HG03558 (cell line): ENCODE results near the gene PACS1.
"Not testable (repeated sequence)": the region's sequence is repeated elsewhere in the genome, so short reads cannot be mapped to it uniquely, and the experiment has no call there.

Experiments
- ATAC-seq: cut with Tn5 transposase; IDR thresholded peaks from one replicate; pipeline ENCODE4 v1.9.1; 2021; ENCODE audit warnings: moderate number of reproducible peaks; ENCODE audit not compliant: unreplicated experiment; ENCODE audit errors: extremely low read depth

The PACS1 gene

DNA sequence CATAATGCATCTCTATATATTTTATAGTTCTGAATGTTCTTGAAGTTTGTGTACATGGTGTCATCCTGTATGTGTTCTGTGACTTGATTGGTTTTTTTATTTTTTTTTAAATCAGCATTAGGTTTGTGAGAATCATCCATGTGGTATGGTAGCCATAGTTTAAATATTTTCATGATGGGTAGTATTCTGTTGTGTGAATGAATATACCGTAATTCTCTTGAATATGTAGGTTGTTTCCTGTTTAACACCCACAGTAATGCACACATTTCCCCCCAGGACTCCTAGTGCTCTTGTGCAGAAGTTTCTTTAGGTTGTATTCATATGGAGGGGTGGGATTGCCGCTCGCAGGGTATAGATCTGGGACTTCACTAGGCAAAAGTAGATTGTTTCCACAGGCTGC lies 2.0 kb downstream of the PACS1 start:
- no peak for ATAC-seq

- ATAC-seq: no peak
Measured at GRCh38 chr11:66072518-66072917, 2.4 kb downstream of the PACS1 start.

DNA sequence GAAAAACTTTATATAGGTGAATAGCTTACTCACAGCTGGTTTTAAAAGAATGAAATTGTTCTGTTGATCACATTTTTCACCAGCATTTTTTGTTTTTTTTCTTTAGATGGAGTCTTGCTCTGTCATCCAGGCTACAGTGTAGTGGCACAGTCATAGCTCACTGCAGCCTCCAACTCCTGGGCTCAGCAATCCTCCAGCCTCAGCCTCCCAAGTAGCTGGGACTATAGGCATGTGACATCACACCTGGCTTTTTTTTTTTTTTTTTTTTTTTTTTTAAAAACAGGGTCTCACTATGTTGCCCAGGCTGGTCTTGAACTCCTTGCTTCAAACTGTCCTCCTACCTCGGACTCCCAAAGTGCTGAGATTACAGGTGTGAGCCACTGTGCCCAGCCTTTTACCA lies 3.6 kb downstream of the PACS1 start:
- ATAC-seq: no peak

DNA sequence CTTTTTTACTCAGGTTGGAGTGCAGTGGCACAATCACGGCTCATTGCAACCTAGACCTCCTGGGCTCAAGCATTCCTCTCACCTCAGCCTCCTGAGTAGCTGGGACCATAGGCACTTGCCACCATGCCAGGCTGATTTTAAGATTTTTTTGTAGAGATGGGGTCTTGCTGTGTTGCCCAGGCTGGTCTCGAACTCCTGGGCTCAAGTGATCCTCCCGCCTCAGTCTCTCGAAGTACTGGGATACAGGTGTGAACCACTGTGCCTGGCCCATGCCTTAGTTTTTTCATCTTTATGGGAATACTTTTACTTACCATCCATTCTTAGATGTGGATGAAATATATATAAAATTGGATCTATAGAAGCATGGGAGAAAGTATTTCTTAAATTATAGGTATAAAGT lies 5.2 kb downstream of the PACS1 start:
- no peak for ATAC-seq

DNA sequence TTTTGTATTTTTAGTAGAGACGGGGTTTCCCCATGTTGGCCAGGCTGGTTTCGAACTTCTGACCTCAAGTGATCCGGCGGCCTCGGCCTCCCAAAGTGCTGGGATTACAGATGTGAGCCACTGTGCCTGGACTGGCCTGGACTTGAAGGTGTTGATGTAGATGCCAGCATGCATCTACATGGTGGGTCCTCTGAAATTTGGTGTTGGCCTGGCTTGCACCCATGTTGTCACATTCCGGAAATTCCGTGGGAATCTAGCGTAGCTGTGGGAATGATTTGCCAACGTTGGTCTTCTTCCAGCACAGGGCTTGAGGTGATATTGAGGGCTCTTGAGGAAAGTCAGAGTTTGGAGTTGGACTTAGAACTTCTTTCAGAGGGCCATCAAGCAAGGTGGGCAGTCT lies 6.5 kb downstream of the PACS1 start:
- no peak for ATAC-seq

GRCh38 chr11:66077927-66078326 lies 7.9 kb downstream of the PACS1 start:
- no peak for ATAC-seq

- ATAC-seq: not testable (repeated sequence)
Measured at GRCh38 chr11:66078949-66079348, 8.9 kb downstream of the PACS1 start.

GRCh38 chr11:66080055-66080817 lies 10.2 kb downstream of the PACS1 start:
- no peak for ATAC-seq

DNA sequence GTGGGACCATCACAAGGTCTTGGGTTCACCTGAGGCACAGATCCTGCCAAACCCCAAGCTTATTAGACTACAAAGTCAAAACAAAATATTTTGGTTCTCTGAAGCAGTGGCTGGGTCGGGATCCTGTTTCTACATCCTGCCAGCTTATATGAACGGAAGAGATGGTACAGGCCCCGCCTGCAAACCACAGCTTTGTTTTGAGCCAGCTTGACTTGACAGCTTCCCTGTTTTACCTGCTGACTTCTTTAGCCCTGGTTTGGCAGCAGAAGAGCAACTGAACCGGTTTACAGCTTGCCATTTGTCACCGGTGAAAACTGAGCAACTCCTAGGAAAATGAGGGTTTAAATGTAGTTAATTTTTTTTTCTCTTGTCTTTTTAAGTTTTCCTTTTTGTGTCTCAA lies 11.4 kb downstream of the PACS1 start:
- no peak for ATAC-seq

DNA sequence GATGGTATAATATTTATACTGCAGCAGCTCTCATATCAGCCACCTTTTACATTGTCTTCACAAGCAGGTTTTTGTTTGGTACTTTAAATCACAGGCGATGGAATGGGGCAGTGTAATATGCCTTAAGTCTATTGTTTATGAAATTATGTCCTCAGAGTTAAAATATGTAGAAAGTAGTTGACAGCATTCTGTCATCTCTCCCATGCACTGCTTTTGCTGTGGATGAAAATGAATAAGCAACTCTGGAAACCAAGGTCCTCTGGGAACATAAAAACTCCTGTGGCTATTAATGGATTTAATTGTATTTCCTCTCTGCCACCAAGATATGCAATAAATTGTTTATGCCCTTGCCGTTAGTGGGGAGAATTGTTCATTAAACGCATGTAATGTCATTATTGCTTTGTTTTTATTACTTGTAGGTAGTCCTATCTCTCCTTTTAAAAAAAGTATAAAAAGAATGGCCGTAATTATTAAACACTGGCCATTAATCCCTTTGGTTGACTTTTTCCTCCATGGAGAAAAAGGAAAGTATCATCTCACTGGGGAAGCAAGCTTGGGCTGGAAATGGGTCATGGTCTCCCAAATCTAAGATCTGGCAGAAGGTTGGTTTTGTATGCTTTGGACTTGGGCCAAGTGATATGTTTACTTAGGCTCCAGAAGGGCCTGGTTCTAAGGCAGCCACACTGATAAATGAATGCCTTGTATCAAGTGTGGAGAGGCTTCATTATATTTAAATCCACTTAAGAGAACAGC lies 13.1 kb downstream of the PACS1 start:
- no peak for ATAC-seq

GRCh38 chr11:66083767-66084166 lies 13.7 kb downstream of the PACS1 start:
- ATAC-seq: no peak

- no peak for ATAC-seq
Measured at GRCh38 chr11:66084821-66085475, 14.9 kb downstream of the PACS1 start.

GRCh38 chr11:66087148-66087908 lies 17.3 kb downstream of the PACS1 start:
- no peak for ATAC-seq

- ATAC-seq: no peak
Measured at GRCh38 chr11:66089067-66089466, 19.0 kb downstream of the PACS1 start.

DNA sequence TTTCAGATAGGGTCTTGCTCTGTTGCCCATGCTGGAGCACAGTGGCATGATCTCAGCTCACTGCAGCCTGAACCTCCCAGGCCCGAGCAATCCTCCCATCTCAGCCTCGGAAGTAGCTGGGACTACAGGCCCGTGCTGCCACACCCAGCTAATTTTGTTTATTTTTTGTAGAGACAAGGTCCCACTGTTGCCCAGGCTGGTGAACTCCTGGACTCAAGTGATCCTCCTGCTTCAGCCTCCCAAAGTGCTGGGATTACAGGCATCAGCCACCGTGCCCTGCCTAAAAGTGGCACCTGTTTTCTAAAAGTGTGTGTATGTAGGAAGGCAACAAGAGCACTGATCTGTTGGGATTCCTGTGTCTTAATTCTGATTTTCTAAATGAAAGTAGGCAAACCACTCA lies 20.2 kb downstream of the PACS1 start:
- ATAC-seq: no peak

DNA sequence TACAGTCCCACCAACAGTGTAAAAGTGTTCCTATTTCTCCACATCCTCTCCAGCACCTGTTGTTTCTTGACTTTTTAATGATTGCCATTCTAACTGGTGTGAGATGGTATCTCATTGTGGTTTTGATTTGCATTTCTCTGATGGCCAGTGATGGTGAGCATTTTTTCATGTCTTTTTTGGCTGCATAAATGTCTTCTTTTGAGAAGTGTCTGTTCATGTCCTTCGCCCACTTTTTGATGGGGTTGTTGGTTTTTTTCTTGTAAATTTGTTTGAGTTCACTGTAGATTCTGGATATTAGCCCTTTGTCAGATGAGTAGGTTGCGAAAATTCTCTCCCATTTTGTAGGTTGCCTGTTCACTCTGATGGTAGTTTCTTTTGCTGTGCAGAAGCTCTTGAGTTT lies 22.1 kb downstream of the PACS1 start:
- not testable (repeated sequence) for ATAC-seq

DNA sequence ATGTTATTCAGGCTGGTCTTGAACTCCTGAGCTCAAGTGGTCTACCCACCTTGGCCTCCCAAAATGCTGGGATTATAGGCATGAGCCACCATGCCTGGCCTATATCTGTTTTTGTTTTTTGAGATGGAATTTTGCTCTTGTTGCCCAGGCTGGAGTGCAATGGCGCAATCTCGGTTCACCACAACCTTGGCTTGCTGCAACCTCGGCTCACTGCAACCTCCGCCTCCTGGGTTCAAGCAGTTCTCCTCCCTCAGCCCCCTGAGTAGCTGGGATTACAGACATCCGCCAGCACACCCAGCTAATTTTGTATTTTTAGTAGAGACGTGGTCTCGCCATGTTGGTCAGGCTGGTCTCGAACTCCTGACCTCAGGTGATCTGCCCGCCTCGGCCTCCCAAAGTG lies 29.7 kb downstream of the PACS1 start:
- ATAC-seq: not testable (repeated sequence)

GRCh38 chr11:66100272-66101065 lies 30.4 kb downstream of the PACS1 start:
- no peak for ATAC-seq

GRCh38 chr11:66101066-66101464 lies 31.0 kb downstream of the PACS1 start:
- ATAC-seq: no peak
